Adipocyte (in vitro differentiated cells): ENCODE results near the gene YLPM1.

Experiments used
- DNase-seq: peaks from one replicate; pipeline ENCODE4 v3.0.0-alpha.2; 2015; ENCODE audit warnings: low read depth
- H3K27me3 ChIP-seq: replicated peaks from 2 replicates; pipeline ENCODE4 v1.7.0; 2013; ENCODE audit warnings: mild to moderate bottlenecking, low read length, moderate library complexity; ENCODE audit not compliant: control insufficient read depth, insufficient read depth
- H3K36me3 ChIP-seq: 2 replicates; pipeline ENCODE4 v1.7.0; 2013; ENCODE audit warnings: low read length, mild to moderate bottlenecking, moderate library complexity; ENCODE audit not compliant: control insufficient read depth, insufficient read depth, severe bottlenecking
- H3K4me1 ChIP-seq: 2 replicates; pipeline ENCODE4 v1.7.0; 2013; ENCODE audit warnings: mild to moderate bottlenecking, low read length, moderate library complexity; ENCODE audit not compliant: control insufficient read depth, insufficient read depth
- H3K4me3 ChIP-seq: 2 replicates; pipeline ENCODE4 v1.7.0; 2013; ENCODE audit warnings: mild to moderate bottlenecking, low read length, moderate library complexity
- H3K9ac ChIP-seq: 2 replicates; pipeline ENCODE4 v1.7.0; 2013; ENCODE audit warnings: mild to moderate bottlenecking, low read length, moderate library complexity
- H3K9me3 ChIP-seq: 2 replicates; pipeline ENCODE4 v1.7.0; 2013; ENCODE audit warnings: mild to moderate bottlenecking, low read length, moderate library complexity; ENCODE audit not compliant: control insufficient read depth

Gene YLPM1

DNA sequence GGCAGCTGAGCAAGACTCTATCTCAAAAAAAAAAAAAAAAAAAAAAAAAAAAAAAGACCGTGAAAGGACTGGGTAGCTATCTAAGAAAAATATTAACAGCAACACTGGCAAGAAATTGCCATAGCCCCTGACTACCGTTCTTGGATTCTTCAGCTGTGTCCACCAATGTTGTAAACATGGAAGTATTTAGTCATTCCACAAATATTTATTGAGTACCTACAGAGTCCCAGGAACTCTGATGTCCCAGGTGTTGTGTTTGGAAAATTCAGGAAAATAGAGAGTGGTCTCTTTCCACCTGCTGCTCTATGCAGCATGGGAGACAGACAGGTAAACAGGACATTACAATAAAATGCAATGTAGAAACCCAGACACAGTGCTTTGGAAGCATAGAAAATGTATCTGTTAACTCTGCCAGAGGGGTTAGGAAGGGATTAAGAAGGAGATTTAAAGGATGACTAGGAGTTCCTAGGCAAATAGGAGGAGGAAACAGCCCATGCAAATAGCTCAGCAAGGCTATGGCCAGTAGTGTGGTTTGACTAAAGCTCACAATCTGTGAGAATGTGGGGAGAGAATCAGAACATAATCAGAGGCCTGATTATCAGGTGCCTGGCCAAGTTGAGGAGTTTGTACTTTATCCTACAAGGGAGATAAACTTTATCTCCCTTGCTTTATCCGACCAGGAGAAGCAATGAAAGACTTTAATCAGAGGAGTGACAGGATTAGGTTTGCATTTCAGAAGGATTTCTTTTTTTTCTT lies 116.5 kb downstream of the YLPM1 start:
- no peaks in the 10 kb centered on the region for H3K27me3 ChIP-seq
- H3K36me3 ChIP-seq = no peaks in the 10 kb centered on the region
- no peak overlapping the region for H3K9ac ChIP-seq
- peaks cover 30% of the 10 kb centered on the region for H3K4me1 ChIP-seq
- no peak overlapping the region for H3K4me3 ChIP-seq
- no peak for DNase-seq
- no peaks in the 10 kb centered on the region for H3K9me3 ChIP-seq

DNA sequence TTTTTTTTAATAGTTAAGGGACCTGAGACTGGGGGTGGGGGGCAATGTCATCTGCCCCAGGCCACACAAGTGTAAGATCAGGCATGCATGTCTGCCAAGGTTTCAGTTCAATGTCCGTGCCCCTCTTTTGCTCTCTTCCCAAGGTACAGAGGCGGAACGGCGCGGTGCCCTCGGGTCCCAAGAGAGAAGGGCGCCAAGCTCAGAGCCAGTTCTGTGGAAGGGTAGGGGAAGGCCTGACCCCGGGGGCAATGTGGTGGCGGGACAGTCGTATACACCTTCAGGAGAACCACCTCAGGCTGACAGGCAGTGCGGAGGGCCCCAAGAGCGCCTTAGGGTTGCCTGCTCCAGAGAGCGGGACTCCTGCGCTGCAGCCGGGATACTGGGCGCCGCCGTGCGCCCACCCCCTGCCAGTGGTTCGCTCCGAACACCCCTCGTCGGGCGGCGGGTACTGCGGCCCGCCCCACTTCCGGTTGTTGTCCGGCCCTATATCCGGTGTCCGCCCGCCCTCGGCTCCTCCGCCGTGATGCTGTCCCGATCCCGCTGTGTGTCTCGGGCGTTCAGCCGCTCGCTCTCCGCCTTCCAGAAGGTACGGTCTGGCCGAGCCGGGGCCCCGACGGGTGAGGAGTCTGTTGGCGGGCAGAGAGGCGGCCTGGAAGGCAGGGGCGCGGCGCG lies 118.5 kb downstream of the YLPM1 start, which contains the start of gene DLST:
TSS of gene DLST (plus strand) at position 486 of the 672 bp plus-strand sequence. CDS start at position 524, 38 bp downstream.
- H3K4me3 ChIP-seq = peak within 1 kb of the TSS; percentile 99

DNA sequence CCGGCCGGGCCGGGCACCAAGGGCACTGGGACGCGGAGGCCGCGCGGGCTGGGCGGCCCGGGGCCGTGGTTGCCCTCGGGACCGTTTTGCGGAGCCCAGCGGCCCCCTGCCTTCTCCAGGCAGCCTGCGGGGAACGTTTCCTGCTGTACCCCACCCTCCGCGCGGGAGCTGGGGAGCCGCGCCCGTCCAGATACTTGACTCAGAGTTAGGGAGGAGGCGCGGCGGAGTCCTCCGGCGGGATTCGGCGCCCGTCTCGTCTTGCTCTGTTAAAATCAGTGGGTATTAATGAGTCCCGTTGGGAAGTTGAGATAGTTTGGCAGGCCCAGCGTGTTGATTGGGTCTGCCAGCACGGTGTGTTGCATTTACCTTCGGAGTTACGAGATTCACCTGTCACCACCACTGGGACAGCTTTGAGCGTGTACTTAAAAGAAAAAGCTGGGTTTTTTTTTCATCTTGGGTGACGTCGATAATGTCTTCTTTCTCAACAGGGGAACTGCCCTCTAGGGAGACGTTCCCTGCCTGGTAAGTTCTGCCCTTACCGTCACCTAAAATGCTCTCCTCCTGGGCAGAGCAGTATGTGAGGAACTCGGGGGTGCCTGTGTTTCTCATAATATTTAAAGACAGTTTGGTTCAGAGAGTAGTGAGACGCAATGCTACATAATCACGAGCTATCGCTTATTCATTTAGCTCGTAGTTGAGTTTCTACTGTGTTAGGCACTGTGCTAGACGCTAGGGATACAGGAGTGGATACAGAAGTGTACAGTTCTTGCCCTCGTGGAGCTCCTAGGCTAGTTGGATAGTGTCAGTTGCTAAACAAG lies 119.2 kb downstream of the YLPM1 start:
- DNase-seq = peak; percentile 80
- Histone ChIP-seq H3K4me3 (peak overlapping the region; percentile 99), H3K27me3 (no peaks in the 10 kb centered on the region), H3K9ac (peak overlapping the region; percentile 97), H3K4me1 (peaks cover 44% of the 10 kb centered on the region), H3K9me3 (no peaks in the 10 kb centered on the region), H3K36me3 (peaks cover 4% of the 10 kb centered on the region)

More for the DNA sequence above, 118.5 kb downstream of the YLPM1 start, which contains the start of gene DLST:
- H3K9me3 ChIP-seq = no peaks in the 10 kb centered on the region
- DNase-seq = peak; percentile 94
- H3K36me3 ChIP-seq = no peaks in the 10 kb centered on the region
- peak within 1 kb of the TSS; percentile 97 for H3K9ac ChIP-seq
- peaks cover 43% of the 10 kb centered on the region for H3K4me1 ChIP-seq
- H3K27me3 ChIP-seq = no peaks in the 10 kb centered on the region
